Embryonic facial prominence (tissue), 1 donor: Measurements from ENCODE around the gene SORBS1.

Source experiments
- DNase-seq: peaks from one replicate; pipeline ENCODE4 v3.0.0-alpha.2; 2016; ENCODE audit errors: extremely low spot score

Gene SORBS1

GRCh38 chr10:95389982-95390381, 171.2 kb downstream of the SORBS1 start:
- no peak for DNase-seq

GRCh38 chr10:95389176-95389575, 172.0 kb downstream of the SORBS1 start:
- DNase-seq: no peak

GRCh38 chr10:95388539-95388938, 172.6 kb downstream of the SORBS1 start:
- DNase-seq: no peak

- no peak for DNase-seq
Measured at GRCh38 chr10:95388109-95388471, 173.1 kb downstream of the SORBS1 start.

GRCh38 chr10:95384011-95384704, 177.0 kb downstream of the SORBS1 start:
- DNase-seq: no peak

GRCh38 chr10:95382596-95382995, 178.6 kb downstream of the SORBS1 start:
- no peak for DNase-seq

- no peak for DNase-seq
Measured at GRCh38 chr10:95382174-95382573, 179.0 kb downstream of the SORBS1 start.

- no peak for DNase-seq
Measured at GRCh38 chr10:95377950-95378349, 183.2 kb downstream of the SORBS1 start.

- DNase-seq: no peak
Measured at GRCh38 chr10:95375418-95375817, 185.8 kb downstream of the SORBS1 start.

GRCh38 chr10:95374597-95375209, 186.5 kb downstream of the SORBS1 start:
- peak; percentile 43 for DNase-seq

GRCh38 chr10:95373660-95374059, 187.5 kb downstream of the SORBS1 start:
- no peak for DNase-seq

- DNase-seq: no peak
Measured at GRCh38 chr10:95364342-95364741, 196.8 kb downstream of the SORBS1 start.

- DNase-seq: peak; percentile 66
Measured at GRCh38 chr10:95363303-95363912, 197.8 kb downstream of the SORBS1 start.

- no peak for DNase-seq
Measured at GRCh38 chr10:95360122-95360714, 201.0 kb downstream of the SORBS1 start.

- DNase-seq: no peak
Measured at GRCh38 chr10:95359466-95359865, 201.7 kb downstream of the SORBS1 start.

GRCh38 chr10:95356190-95356955, 204.8 kb downstream of the SORBS1 start:
- DNase-seq: no peak

GRCh38 chr10:95355301-95355700, 205.9 kb downstream of the SORBS1 start:
- DNase-seq: no peak

- DNase-seq: no peak
Measured at GRCh38 chr10:95354110-95354509, 207.1 kb downstream of the SORBS1 start.

GRCh38 chr10:95353123-95353522, 208.0 kb downstream of the SORBS1 start:
- DNase-seq: no peak

GRCh38 chr10:95352684-95353083, 208.5 kb downstream of the SORBS1 start:
- DNase-seq: no peak

GRCh38 chr10:95350830-95351228, 210.3 kb downstream of the SORBS1 start:
- no peak for DNase-seq

GRCh38 chr10:95350219-95350829, 210.8 kb downstream of the SORBS1 start:
- no peak for DNase-seq
